Measurements from ENCODE around the gene LGMN.
"Not testable (repeated sequence)": the region's sequence is repeated elsewhere in the genome, so short reads cannot be mapped to it uniquely, and the experiment has no call there.

LGMN gene

DNA sequence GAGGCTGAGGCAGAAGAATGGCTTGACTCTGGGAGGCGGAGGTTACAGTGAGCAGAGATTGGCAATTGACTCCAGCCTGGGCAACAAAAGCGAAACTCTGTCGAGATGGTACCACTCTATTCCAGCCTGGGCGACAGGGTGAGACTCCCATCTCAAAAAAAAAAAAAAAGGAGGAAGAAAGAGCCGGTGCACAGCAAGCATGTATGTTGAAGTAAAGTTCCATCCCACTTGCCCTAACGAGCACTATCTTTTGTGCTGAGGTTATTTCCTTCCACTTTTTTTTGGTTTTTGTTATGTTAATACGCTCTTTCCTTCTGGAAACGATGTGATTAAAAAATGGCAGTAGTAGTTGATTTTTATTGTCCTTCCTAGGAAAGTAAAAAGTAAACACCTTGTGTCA is 26.1 kb upstream of the LGMN start:
- no peak for DNase-seq (ENCODE audit: low read depth)
- no peak overlapping the region for H3K4me3 ChIP-seq (ENCODE audit: low read length)
- TF ChIP-seq, protein P1, sequence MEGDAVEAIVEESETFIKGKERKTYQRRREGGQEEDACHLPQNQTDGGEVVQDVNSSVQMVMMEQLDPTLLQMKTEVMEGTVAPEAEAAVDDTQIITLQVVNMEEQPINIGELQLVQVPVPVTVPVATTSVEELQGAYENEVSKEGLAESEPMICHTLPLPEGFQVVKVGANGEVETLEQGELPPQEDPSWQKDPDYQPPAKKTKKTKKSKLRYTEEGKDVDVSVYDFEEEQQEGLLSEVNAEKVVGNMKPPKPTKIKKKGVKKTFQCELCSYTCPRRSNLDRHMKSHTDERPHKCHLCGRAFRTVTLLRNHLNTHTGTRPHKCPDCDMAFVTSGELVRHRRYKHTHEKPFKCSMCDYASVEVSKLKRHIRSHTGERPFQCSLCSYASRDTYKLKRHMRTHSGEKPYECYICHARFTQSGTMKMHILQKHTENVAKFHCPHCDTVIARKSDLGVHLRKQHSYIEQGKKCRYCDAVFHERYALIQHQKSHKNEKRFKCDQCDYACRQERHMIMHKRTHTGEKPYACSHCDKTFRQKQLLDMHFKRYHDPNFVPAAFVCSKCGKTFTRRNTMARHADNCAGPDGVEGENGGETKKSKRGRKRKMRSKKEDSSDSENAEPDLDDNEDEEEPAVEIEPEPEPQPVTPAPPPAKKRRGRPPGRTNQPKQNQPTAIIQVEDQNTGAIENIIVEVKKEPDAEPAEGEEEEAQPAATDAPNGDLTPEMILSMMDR (conservative IDR thresholded peaks at IDR 0.05; ENCODE audit: low read depth, low read length) = no peak

DNA sequence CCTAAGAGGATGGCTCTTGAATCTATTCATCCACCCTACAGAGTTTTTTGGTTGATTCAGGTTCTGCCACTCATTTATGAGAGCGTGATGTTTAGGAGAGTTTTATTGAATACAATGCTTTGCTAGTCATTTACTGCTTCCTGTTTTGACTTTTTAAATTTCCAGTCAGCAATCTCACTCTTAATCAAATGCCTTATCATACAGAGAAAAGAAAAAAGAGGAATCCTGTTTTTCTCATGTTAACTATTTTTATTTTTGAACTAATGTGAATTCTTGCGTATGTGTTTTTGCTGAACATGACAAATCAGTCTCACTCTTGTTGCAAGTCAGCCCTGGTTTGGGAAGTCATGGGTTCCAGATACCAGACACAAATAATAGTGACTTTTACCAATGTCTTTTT is 22.1 kb upstream of the LGMN start:
- no peak overlapping the region for H3K4me3 ChIP-seq (ENCODE audit: low read length)
- TF ChIP-seq, protein P1 (conservative IDR thresholded peaks at IDR 0.05; ENCODE audit: low read depth, low read length) = no peak
- no peak for DNase-seq (ENCODE audit: low read depth)

DNA sequence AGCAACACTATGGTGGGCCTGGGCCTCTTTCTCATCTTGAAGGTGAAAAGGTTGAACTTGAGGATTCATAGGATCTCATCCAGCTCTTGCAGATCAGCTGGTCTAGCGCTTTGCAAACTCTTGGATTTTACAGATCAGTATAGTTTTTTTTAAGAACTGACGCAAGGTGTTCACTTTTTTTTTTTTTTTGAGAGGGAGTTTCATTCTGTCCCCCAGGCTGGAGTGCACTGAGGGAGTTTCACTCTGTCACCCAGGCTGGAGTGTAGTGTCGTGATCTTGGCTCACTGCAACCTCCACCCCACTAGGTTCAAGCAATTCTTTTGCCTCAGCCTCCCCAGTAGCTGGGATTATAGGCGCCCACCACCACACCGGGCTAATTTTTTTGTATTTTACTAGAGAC is 20.4 kb upstream of the LGMN start:
- no peak for DNase-seq (ENCODE audit: low read depth)
- no peak overlapping the region for H3K4me3 ChIP-seq (ENCODE audit: low read length)
- TF ChIP-seq, protein P1 (conservative IDR thresholded peaks at IDR 0.05; ENCODE audit: low read depth, low read length) = no peak

DNA sequence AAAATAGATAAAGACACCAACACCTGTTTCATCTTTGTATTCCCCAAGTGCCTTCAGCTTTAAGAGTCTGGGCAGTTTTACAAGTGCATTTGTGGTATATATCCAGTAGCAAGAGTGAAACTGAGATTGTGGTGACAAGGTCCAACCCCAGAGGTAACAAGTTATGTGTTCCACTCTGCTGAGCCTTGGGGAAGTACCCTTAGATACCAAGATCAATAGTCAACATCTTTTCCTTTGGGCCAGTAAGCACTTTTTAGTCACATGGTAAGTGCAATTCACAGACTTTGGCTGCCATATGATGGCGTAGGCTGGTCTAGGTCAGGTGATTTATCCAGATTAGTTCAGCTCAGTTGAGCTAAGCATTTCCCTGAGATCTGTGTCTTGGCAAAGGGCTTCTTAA is 19.8 kb upstream of the LGMN start:
- peak; percentile 84 for DNase-seq (ENCODE audit: low read depth)
- not testable (repeated sequence) for H3K4me3 ChIP-seq (ENCODE audit: low read length)

DNA sequence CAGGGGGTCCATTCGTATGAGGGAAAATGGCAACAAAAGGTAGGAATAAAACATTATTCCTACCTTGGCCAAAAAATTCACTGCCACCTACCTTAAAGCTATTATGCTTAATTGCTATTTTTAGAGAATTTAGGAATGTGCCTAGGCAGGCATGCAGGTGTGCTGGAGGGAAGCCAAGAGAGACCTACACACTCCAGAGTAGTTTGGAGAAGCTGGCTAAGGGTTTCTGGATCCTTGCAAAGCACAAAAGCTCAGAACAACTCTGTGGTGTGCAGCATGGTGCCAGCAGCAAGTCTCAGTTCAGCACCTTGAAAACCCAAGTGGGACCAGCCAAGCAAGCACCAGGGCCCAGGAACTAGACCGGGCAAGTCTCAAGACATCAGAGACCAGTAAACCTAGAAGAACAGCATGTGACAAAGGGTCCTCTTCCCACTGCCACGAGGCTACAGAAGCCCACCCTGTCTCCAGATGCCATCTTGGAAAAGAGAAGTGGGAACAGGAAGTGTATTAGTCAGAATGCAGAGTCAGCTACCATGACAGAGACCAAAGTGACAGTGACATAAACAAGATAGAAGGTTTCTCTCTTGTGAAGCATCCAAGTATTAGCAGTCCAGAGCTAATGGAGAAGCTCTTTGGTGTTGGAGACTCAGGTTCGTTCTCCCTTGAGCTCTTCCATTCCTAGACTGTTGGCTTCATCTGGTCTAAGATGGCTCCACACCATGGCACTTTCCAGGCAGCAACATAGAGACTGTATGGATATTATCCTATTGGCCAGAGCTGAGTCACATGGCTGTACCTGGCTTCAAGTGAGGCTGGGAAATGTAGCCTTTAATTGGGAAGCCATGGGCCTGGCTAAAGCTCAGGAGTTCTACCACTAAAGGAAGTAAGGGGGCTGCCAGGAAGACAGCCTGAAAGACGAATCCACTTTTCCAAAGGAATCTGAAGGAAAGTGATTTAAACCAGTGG is 15.5 kb upstream of the LGMN start:
- not testable (repeated sequence) for DNase-seq (ENCODE audit: low read depth); H3K4me3 ChIP-seq (ENCODE audit: low read length)

DNA sequence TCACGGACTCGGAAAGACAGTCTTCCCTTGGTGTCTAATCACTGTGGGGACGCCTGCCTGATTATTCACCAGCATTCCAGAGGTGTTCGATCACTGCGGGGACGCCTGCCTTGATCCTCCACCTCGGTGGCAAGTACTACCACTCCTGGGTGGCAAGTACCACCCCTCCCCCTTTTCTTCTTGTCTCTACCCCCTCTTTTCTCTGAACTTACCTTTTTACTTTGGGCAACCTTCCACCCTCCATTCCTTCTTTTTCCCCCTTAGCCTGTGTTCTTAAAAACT is 12.0 kb upstream of the LGMN start:
- DNase-seq (ENCODE audit: low read depth) = no peak
- TF ChIP-seq, protein P1 (conservative IDR thresholded peaks at IDR 0.05; ENCODE audit: low read depth, low read length) = no peak

DNA sequence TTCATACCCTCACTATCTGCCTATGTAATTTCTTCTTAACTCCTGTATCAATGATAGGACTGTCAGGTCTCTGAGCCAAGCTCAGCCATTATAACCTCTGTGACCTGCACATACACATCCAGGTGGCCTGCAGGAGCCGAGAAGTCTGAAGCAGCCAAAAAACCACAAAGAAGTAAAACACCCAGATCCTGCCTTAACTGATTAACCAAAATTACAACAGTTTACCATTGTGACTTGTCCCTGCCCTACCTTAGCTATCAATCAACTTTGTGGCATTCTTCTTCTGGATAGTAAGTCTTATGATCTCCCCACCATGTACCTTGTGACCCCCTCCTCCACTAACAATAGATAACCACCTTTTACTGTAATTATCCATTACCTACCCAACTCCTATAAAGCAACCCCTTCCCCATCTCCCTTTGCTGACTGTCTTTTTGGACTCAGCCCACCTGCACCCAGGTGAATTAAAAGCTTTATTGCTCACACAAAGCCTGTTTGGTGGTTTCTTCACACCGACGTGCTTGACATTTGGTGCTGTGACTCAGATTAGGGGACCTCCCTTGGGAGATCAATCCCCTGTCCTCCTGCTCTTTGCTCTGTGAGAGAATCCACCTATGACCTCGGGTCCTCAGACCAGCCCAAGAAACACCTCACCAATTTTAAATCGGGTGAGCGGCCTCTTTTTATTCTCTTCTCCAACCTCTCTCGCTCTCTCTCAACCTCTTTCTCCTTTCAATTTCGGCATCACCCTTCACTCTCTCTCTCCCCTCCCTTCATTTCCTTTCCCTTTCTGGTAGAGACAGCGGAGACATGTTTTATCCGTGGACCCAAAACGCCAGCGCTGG is 11.5 kb upstream of the LGMN start:
- TF ChIP-seq, protein P1 (conservative IDR thresholded peaks at IDR 0.05; ENCODE audit: low read depth, low read length) = no peak
- no peak for DNase-seq (ENCODE audit: low read depth)
- no peak overlapping the region for H3K4me3 ChIP-seq (ENCODE audit: low read length)

More for the DNA sequence above, 12.0 kb upstream of the LGMN start:
- no peak overlapping the region for H3K4me3 ChIP-seq (ENCODE audit: low read length)

DNA sequence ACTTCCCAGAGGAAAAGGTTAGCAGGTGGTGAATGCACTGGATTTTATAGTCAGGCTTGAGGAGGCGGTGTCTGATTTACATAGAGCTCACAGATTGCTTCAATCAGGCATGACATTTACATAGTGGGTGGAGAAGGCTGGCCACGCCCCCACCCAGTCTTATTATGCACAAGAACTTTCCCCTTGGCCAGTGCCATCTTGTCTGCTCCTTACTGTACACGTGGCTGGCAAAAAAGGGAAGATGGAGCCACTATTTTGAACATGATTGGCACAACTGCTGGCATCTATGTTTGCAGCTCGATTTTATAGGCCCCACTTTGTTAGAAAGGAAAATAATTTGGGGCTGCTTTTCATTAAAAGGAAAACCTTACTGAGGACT is 10.9 kb upstream of the LGMN start:
- TF ChIP-seq, protein P1 (conservative IDR thresholded peaks at IDR 0.05; ENCODE audit: low read depth, low read length) = no peak
- no peak for DNase-seq (ENCODE audit: low read depth)
- no peak overlapping the region for H3K4me3 ChIP-seq (ENCODE audit: low read length)
